ENCODE measurements around the gene UBXN2A. TPM values are rescaled to one million over a fixed set of nuclear protein-coding genes. Genes with fewer than 3 reads are reported as not detected.
A peak's percentile ranks its signal among the peaks of the same experiment; 100 is the strongest.
"Not testable (repeated sequence)": the region's sequence is repeated elsewhere in the genome, so short reads cannot be mapped to it uniquely, and the experiment has no call there.

The UBXN2A gene
- total RNA-seq, 1 experiment from 2014 or later: 13.5 TPM

GRCh38 chr2:23940718-23941620 is 706 bp downstream of the UBXN2A start:
- peak; percentile 49 for DNase-seq (ENCODE audit: low read depth)

- no peak for DNase-seq (ENCODE audit: low read depth)
Observed at GRCh38 chr2:23941644-23942043, 1.4 kb downstream of the UBXN2A start.

- DNase-seq (ENCODE audit: low read depth): no peak
Observed at GRCh38 chr2:23943666-23944065, 3.4 kb downstream of the UBXN2A start.

GRCh38 chr2:23944527-23944926 is 4.3 kb downstream of the UBXN2A start:
- DNase-seq (ENCODE audit: low read depth): peak; percentile 35

DNA sequence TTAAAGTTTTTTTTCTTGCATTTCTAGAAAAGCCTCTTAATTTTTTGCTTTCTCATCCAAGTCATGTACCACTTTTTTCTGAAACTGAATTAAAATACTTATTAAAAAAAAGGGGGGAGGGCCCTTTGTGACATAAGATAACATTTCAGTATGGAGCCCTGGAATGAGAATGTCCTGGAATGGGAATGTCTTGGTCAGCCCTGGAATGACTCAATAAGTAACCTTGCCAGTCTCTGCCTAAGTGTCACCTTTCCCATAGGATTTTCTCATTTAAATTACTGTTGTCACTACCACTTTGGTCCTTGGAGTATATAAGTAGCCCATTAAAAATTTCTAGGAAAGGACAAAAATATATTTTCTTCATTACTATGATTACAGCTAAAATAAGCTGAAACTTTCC is 4.7 kb downstream of the UBXN2A start:
- DNase-seq (ENCODE audit: low read depth): no peak

DNA sequence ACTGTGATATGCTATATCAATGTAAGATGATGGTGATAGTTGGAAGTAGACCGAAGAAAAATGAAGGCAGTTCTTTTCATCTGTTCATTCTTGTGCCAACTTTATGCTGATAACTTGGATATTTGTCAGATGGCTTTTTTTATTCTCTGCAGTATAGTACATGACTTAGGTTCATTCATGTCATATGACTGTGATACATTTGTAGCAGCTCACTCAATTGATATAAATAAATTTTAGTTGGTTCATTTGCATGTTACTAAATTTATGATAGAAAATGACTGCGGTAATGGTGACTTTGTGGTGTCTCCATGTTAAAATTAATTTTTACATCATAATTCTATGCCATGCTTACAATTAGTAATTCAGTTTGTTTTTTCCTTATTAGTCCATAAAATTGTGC is 7.1 kb downstream of the UBXN2A start:
- DNase-seq (ENCODE audit: low read depth): no peak

DNA sequence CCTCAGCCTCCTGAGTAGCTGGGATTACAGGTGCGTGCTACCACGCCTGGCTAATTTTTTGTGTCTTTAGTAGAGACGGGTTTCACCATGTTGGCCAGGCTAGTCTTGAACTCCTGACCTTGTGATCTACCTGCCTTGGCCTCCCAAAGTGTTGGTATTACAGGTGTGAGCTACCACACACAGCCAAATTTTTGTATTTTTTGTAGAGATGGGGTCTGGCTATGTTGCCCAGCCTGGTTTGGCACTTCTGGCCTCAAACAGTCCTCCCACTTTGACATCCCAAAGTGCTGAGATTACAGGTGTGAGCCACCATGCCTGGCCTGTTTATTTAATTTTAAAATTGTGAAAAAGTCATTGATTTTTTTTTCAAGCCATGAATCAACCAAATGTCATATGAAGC is 12.3 kb downstream of the UBXN2A start:
- DNase-seq (ENCODE audit: low read depth): not testable (repeated sequence)

DNA sequence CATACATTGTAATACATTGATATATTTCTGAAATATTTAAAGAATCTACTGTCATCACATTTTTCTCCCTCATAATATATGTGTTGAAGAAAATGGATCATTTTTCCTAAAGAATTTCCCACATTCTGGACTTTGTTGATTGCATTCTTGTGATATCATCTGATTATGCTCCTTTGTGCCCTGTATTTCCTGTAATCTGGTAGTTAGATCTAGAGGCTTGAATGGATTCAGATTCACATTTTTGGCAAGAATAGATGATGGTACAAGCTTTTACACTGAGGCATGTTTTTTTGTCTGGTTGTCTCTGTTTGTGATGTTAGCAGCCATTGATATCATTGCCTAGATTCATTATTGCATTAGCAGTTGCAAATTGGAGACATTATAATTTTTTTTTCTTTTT is 13.4 kb downstream of the UBXN2A start:
- no peak for DNase-seq (ENCODE audit: low read depth)

DNA sequence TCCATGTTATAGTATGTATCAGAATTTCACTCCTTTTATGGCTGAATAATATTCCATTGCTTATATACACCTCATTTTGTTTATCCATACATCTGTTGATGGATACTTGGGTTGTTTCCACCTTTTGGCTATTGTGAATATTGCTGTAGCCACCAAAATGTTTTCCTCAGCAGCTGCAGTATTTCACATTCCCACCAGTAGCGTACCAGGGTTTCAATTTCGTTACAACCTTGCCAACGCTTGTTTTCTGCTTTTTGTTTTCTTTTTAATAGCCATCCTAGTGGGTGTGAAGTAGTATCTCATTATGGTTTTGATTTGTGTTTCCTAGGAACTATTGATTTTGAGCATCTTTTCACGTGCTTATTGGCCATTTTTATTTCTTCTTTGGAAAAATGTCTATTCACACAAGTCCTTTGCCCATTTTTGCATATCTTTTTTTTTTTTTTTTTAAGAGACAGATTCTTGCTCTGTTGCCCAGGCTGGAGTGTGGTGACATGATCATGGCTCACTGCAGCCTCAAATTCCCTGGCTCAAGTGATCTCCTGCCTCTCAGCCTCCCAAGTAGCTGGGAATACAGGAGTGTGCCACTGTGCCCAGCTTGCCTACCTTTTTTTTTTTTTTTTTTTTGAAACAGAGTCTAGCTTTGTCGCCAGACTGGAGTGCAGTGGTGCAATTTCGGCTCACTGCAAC is 14.2 kb downstream of the UBXN2A start:
- DNase-seq (ENCODE audit: low read depth): no peak

- no peak for DNase-seq (ENCODE audit: low read depth)
Observed at GRCh38 chr2:23967846-23968245, 27.6 kb downstream of the UBXN2A start.

DNA sequence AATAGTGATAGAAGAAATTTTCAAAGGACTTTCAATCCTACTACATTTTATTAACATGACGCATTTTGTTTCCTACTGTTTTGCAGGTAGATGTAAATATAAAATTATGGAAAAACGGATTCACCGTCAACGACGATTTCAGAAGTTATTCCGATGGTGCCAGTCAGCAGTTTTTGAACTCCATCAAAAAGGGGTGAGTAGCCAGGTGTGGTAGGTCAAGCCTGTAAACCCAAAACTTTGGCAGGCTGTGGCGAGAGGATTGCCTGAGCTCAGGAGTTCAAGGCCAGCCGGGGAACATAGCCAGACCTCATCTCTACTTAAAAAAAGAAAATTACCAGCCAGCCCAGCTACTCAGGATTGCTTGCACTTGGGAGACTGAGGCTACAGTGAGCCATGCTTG is 36.6 kb downstream of the UBXN2A start:
- DNase-seq (ENCODE audit: low read depth): no peak

GRCh38 chr2:23988371-23988770 is 48.1 kb downstream of the UBXN2A start:
- DNase-seq (ENCODE audit: low read depth): no peak

DNA sequence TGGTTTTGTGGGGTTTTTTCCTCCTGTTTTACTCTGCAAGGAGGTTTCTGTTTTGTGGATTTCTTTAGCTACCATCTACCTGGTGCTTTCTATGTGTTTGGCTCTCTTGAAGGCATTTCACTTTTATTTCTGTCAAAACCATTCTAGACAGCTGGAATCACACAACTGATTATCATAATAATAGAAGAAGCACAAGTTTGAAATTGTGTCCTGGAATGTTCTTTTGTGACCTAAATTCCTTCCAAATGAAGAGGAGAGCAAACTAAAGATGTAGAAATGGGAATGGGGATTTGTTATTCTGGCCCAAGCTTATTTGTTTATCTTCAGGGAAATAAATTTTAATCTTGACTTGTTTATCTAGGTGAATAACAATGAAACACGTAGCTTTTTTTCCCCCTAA is 52.7 kb downstream of the UBXN2A start:
- DNase-seq (ENCODE audit: low read depth): no peak

GRCh38 chr2:23993736-23994269 is 53.5 kb downstream of the UBXN2A start:
- no peak for DNase-seq (ENCODE audit: low read depth)

DNA sequence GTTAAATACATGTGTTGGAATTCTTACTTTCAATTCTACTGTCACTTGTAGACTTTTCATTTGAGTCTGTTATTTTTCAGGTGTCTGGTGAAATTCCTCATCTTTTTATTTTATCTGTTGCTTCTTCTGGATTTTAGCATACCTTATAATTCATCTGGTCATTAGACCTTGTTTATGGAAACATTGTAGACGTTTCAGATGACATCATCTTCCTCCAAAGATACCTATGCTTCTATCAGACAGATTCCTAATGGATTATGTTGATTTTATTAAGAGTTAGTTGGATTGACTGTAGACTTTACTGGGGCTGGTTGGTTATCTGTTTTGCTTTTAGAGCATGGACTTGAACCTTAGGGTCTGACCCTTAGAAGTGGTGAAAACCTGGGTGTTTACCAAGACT is 54.3 kb downstream of the UBXN2A start:
- DNase-seq (ENCODE audit: low read depth): no peak

- no peak for DNase-seq (ENCODE audit: low read depth)
Observed at GRCh38 chr2:24007693-24008092, 67.4 kb downstream of the UBXN2A start.

DNA sequence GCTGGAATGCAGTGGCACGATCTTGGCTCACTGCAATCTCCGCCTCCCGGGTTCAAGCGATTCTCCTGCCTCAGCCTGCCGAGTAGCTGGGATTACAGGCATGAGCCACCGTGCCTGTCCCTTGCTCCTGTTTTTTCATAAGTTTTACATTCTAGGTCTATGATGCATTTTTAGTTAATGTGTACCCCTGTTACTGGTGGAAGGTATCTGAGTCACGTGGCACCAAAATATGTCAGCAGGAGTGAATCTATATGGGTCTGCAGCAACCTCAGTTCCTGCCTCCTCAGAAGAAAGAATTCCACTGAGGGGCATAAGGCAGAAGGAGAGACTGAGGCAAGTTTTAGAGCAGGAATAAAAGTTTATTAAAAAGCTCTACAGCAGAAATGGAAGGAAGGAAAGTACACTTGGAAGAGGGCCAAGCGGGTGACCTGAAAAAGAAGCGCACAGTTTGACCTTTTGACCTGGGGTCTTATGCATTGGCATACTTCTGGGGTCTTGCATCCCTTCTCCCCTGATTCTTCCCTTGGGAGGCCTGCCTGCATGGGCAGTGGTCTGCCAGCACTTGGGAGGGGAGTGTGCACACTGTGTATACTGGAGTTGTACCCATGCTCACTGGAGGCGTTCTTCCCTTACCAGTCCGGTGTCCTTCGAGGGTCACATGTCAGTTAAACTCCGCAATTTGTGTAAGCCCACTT is 68.6 kb downstream of the UBXN2A start:
- DNase-seq (ENCODE audit: low read depth): no peak

- DNase-seq (ENCODE audit: low read depth): no peak
Observed at GRCh38 chr2:24009367-24009679, 69.1 kb downstream of the UBXN2A start.

DNA sequence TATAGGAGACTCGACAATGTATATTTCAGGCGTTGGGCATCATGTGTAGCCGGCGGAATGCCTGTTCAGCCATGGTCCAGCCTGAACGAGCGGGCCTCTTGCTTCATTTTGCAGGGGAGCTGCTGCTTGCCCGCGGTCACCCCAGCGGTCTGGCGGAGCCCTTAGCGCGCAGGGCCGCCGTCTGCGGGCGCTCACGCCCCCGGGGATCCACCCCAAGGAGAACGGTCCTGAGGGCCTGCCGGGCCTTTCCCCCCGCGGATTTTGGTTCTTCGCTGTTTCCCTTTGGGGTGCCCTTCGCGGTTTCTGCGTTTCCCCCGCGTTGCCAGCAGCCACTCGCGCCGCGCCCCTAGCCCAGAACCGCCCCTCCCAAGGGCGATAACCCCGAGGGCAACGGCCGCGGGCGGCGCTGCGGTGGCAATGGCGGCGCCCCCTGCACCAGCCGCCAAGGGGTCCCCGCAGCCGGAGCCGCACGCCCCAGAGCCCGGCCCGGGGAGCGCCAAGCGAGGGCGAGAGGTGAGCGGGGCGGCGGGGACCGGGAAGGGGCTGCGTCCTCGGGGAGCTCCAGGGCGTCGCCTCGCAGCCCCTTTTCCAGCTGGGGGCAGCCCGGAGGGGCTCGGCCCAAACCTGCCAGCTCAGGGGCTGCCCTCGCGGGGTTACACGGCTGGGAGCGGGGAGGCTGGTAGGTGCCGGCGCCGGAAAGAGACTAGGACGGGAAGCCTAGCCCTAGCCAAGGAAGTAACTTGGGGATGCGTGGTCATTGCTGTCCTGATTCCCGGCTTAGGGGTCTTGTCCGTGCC is 69.6 kb downstream of the UBXN2A start, which contains the start of gene MFSD2B:
Gene MFSD2B (plus strand): TSS at position 406 of the 797 bp plus-strand sequence. CDS start 12 bp downstream, at position 418.
- DNase-seq (ENCODE audit: low read depth): no peak

- DNase-seq (ENCODE audit: low read depth): no peak
Observed at GRCh38 chr2:24010477-24011249, 70.4 kb downstream of the UBXN2A start.

Measured in Daoy (cell line).